Measurements from ENCODE around the gene DHX38.
A peak's percentile ranks its signal among the peaks of the same experiment; 100 is the strongest.
"Not testable (repeated sequence)": the region's sequence is repeated elsewhere in the genome, so short reads cannot be mapped to it uniquely, and the experiment has no call there.

Gene DHX38

GRCh38 chr16:72076991-72077706 is 16.5 kb upstream of the DHX38 start:
- DNase-seq (ENCODE audit: low read depth, low spot score); H3K27ac ChIP-seq: not testable (repeated sequence)

DNA sequence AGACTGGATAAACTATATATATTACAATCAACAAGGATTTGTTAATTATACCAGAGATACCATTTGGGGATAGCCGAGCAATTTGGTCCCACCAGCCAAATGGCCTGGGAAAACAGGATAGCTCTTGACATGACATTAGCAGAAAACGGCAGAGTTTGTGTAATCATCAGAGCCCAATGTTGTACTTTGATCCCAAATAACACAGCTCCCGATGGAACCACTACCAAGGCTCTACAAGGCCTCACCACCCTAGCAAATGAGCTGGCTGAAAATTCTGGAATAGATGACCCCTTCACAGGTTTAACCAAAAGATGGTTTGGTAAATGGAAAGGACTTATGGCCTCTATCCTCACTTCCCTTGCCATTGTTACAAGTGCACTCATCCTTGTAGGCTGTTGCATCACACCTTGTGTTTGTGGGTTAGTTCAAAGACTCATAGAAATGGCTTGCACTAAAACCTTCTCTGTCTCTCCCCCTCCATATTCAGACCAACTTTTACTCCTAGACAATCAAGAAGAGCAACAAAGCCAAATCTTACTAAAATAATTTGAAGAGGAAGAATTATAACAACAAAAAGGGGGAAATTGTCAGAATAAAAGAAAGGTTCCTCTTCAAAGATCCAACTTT is 9.8 kb upstream of the DHX38 start:
- H3K27ac ChIP-seq = no peak overlapping the region
- no peak for DNase-seq (ENCODE audit: low read depth, low spot score)

DNA sequence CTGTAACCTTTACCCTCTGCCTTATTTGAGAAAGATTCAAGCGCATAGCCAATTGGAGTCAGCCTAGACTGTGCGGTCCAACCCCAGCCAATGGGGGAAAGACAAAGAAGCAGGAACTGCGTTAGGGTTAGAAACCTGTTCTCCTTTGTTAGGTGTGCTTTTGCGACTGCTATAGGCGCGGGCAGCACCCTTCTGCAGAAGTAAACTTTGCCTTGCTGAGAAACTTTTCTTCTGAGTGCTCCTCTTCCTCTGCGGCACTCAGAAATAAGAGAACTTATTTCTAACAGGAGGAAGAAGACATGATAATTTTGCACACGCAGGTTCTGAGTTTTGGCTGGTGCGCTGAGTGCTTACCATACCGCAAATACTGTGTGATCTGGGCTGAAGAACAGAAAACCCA is 9.2 kb upstream of the DHX38 start:
- no peak for DNase-seq (ENCODE audit: low read depth, low spot score)
- H3K27ac ChIP-seq = no peak overlapping the region

DNA sequence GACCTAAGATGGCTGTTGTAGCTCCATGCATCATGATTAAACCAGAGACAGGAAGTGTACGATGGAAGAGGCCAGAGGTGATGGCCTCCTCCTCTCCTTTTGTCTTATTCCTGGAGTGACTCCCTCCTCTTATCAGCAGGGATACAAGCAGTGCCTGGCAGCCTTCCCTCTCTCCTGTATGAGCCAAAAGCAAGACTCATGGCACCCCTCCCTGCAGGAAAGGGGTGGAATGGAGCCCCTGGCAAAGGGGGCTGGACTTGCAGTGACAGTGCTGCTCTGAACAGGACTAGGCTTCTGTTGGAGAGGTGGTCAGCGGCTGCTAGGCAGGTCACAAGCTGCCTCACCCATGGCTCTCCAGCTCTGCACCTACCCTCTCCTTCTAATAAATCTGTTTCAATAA is 8.6 kb upstream of the DHX38 start:
- no peak for DNase-seq (ENCODE audit: low read depth, low spot score)
- H3K27ac ChIP-seq = no peak overlapping the region

GRCh38 chr16:72091217-72091616 is 2.4 kb upstream of the DHX38 start:
- DNase-seq (ENCODE audit: low read depth, low spot score) = no peak

DNA sequence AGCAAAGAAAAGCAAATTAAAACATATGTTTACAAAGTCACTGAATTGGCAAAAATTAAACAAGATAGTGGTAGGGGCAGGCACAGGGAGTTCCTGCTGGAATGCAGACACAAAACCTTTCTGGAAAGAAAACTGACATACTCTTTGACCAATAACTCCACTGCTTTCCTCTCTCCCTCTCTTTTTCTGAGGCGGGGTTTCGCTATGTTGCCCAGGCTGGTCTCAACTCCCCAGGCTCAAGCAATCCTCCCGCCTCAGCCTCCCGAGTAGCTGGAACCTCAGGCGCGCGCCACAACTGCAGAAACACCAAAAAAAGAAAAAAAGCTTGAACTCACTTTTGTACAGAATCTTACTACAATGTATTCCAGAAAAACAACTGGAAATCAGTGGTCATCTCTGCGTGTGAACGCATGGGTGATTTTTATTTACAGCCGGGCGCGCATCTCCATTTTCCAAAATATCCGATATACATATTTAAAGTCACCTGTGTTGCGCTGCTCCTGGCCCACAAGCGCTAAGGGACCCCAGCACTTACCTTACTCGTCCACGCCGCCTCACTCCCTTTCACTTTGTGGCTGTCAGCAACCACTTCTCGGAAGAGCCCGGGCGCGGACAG is 707 bp upstream of the DHX38 start:
- DNase-seq (ENCODE audit: low read depth, low spot score) = no peak
- H3K27ac ChIP-seq = peak overlapping the region; percentile 83

More at GRCh38 chr16:72091217-72091616, 2.4 kb upstream of the DHX38 start:
- H3K27ac ChIP-seq = no peak overlapping the region

GRCh38 chr16:72094266-72094610 is 591 bp downstream of the DHX38 start:
- no peak for DNase-seq (ENCODE audit: low read depth, low spot score)
- H3K27ac ChIP-seq = peak overlapping the region; percentile 83

GRCh38 chr16:72098936-72099335 is 5.3 kb downstream of the DHX38 start:
- DNase-seq (ENCODE audit: low read depth, low spot score) = no peak
- no peak overlapping the region for H3K27ac ChIP-seq

DNA sequence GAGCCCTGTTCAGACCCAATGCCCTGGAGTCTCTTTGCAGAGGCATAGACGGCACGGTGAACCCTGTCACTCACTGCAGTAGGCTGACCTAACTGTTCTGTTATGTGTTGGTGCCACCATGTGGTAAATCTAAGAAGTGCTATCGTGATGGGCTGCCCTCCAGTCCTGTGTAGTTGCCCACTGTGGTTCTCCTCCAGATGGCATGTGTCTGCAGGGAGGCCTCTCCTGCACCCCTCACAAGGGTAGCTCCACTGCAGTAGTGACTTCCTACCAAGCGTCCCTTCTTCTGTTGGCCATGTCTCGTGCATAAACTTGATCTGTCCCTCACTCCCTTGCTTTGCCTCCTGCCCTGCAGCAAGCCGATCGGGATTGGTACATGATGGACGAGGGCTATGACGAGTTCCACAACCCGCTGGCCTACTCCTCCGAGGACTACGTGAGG is 5.8 kb downstream of the DHX38 start:
- H3K27ac ChIP-seq = no peak overlapping the region
- peak; percentile 5 for DNase-seq (ENCODE audit: low read depth, low spot score)

- no peak overlapping the region for H3K27ac ChIP-seq
- no peak for DNase-seq (ENCODE audit: low read depth, low spot score)
Observed at GRCh38 chr16:72101195-72101594, 7.5 kb downstream of the DHX38 start.

DNA sequence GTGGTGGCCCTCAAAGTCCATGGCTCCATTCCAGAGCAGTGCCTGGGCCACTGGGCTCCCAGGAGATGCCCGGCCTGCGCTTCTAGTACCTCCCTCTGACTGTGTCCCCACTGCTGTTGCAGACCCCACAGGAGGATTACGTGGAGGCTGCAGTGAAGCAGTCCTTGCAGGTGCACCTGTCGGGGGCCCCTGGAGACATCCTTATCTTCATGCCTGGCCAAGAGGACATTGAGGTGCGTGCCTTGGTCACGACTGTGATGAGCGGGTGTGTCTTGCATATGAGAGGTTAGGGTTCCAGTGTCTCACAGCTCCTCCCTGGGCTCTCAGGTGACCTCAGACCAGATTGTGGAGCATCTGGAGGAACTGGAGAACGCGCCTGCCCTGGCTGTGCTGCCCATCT is 11.3 kb downstream of the DHX38 start:
- H3K27ac ChIP-seq = no peak overlapping the region
- DNase-seq (ENCODE audit: low read depth, low spot score) = no peak

DNA sequence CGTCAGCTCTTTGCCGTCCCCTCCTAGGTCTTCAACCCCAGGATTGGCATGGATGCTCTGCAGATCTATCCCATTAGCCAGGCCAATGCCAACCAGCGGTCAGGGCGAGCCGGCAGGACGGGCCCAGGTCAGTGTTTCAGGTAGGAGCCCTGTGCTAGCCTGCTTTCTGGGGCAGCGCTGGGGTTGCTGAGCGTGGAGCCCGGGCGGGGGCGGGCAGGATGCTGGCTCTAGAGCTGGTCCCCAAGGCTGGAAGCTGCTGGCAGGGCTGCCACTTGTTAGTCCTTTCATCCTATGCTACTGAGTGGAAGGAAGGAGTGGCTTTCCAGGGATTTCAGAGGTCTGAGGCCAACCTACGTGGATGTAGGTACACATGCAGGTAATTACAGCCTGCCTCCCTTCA is 12.3 kb downstream of the DHX38 start:
- no peak for DNase-seq (ENCODE audit: low read depth, low spot score)
- no peak overlapping the region for H3K27ac ChIP-seq

- H3K27ac ChIP-seq = no peak overlapping the region
- no peak for DNase-seq (ENCODE audit: low read depth, low spot score)
Observed at GRCh38 chr16:72107371-72107770, 13.7 kb downstream of the DHX38 start.

DNA sequence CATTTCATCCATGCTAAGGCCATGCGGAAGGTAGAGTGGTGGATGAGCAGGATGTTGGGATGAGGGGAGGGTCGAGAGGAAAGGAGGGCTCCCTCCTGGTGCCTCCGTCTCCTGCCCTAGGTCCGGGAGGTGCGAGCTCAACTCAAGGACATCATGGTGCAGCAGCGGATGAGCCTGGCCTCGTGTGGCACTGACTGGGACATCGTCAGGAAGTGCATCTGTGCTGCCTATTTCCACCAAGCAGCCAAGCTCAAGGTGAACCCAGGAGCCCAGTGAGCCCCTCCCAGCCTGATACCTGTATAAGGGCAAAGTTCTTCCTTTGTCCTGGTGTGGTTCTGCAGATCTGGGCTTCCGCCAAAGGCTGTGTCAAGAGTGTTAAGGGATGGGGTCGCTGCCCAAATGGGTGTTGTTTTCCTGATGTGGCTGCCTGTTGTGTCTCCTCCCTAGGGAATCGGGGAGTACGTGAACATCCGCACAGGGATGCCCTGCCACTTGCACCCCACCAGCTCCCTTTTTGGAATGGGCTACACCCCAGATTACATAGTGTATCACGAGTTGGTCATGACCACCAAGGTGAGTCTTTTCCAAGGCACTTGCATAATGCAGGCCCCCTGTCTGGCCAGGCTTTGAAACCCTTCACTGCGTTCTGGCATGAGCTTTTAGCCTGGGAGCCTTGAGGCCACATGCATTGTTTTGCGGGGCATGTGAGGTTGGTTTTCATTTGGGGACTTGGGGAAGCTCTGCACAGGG is 14.9 kb downstream of the DHX38 start:
- no peak for DNase-seq (ENCODE audit: low read depth, low spot score)
- no peak overlapping the region for H3K27ac ChIP-seq

GRCh38 chr16:72109300-72109699 is 15.7 kb downstream of the DHX38 start:
- no peak for DNase-seq (ENCODE audit: low read depth, low spot score)
- H3K27ac ChIP-seq = no peak overlapping the region

GRCh38 chr16:72109966-72110530 is 16.4 kb downstream of the DHX38 start:
- H3K27ac ChIP-seq = no peak overlapping the region
- no peak for DNase-seq (ENCODE audit: low read depth, low spot score)

DNA sequence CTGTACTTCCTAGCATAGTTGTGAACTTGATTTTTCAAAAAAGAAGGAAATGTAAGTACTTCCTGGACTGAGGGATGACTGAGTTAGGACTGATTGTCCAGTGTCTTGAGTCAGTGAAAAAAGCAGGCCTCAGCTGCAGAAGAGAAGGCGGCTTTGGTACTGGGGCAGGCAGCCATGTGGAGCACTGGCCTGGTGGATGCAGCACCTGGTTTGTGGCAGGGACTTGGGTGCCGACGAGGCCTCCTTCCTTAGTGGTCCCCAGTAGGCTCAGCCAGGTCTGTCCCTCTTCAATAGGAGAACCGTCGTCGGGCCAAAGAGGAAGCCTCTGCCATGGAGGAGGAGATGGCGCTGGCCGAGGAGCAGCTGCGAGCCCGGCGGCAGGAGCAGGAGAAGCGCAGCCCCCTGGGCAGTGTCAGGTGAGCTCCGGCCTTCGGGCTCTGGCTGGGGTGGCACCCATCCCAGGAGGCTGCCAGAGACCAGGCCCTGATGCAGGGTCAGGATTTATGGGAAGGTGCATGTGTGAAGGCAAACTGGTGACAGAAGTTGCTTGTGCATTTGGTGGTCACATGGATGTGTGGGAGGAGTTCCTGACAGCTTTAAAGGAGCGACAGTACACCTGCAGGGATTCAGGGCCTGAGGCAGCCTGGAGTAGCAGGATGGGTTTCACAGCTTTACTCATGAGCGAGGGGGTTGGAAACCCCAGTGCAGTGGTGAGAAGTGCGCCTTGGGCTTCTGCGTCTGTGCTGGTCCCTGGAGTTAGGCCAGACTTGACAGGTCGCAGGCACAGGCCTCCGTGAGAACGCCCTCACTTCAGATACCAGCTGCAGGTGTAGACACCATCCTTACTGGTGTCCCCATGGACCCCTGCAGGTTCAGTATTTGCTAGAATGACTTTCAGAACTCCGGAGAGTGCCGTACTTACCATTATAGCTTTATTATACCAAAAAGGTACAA is 17.3 kb downstream of the DHX38 start:
- H3K27ac ChIP-seq = no peak overlapping the region
- no peak for DNase-seq (ENCODE audit: low read depth, low spot score)

DNA sequence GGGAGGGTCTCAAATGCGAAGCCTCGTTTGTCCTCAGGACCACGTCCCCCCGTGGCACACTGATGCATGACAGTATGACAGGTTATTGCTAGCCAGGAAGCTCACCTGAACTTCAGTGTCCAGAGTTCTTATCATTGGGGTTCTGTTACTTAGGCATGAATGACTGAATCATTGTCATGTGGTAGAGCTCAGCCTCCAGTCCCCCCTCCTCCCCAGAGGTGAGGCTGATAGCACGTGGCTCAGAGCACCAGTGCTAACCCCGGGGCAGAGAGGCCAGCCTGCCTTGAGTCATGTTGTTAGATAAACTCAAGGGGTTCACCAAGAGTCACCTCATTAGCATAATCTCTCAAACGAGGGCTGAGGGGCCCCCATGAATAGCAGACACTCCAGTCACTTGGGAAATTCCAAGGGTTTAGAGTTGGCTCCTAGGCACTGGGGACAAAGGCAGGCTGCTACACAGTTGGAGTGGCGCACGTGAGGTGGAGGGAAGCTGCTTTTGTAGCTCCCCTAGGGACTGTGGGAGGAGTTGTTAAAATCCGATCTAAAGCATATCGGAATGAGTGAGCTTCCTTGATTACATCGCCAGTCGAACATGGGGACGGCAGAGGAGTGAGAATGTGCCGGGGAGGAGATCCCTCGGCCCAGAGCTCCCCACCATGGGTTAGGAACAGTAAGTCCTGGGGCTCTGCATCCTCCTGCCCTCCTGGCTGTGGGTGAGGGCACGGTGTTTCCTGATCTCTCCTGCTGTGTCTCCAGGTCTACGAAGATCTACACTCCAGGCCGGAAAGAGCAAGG is 18.2 kb downstream of the DHX38 start:
- no peak overlapping the region for H3K27ac ChIP-seq
- no peak for DNase-seq (ENCODE audit: low read depth, low spot score)

DNA sequence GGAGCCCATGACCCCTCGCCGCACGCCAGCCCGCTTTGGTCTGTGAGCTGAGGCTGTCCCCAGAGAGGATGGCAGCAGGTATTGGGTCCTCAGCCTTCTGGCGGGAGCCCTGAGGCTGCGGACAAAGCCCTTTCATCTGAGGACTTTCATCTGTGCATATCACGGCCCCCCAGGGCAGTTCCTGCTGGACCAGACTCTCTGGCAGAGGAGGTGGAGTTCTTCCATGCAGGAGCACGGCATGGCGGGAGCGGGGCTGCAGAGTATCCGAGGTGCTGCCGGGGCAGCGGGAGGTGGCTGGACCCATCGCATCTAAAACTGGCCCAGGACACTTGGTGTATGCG is 18.8 kb downstream of the DHX38 start:
- DNase-seq (ENCODE audit: low read depth, low spot score) = no peak
- no peak overlapping the region for H3K27ac ChIP-seq
